Activated CD4-positive, alpha-beta T cell treated with anti-CD3 and anti-CD28 coated beads for 48 hours (primary cell): Measurements from ENCODE around the gene GABBR1.

Experiments used
- DNase-seq: peaks from one replicate; pipeline ENCODE4 v3.0.0-alpha.2; 2020

GABBR1 gene

GRCh38 chr6:29652198-29652584, 19.2 kb upstream of the GABBR1 start:
- no peak for DNase-seq

- DNase-seq, result no peak
These were observed 18.6 kb upstream of the GABBR1 start for GRCh38 chr6:29651413-29652197.

GRCh38 chr6:29649701-29650673, 17.0 kb upstream of the GABBR1 start:
- peak; percentile 99 for DNase-seq

GRCh38 chr6:29647927-29648642, 15.1 kb upstream of the GABBR1 start:
- no peak for DNase-seq

- peak; percentile 15 for DNase-seq
These were observed 8.6 kb upstream of the GABBR1 start for GRCh38 chr6:29641430-29642148.

GRCh38 chr6:29637247-29637646, 4.3 kb upstream of the GABBR1 start:
- no peak for DNase-seq

GRCh38 chr6:29633534-29633905, 537 bp upstream of the GABBR1 start:
- DNase-seq, result no peak

GRCh38 chr6:29631860-29632731, 887 bp downstream of the GABBR1 start:
- DNase-seq, result peak; percentile 44

- no peak for DNase-seq
These were observed 1.7 kb downstream of the GABBR1 start for GRCh38 chr6:29631209-29631810.

- no peak for DNase-seq
These were observed 2.7 kb downstream of the GABBR1 start for GRCh38 chr6:29630315-29630714.

GRCh38 chr6:29629571-29629970, 3.4 kb downstream of the GABBR1 start:
- no peak for DNase-seq

- peak; percentile 70 for DNase-seq
These were observed 4.3 kb downstream of the GABBR1 start for GRCh38 chr6:29628419-29629281.

GRCh38 chr6:29627755-29628418, 5.1 kb downstream of the GABBR1 start:
- DNase-seq, result peak; percentile 47

- DNase-seq, result no peak
These were observed 5.8 kb downstream of the GABBR1 start for GRCh38 chr6:29626948-29627754.

- DNase-seq, result no peak
These were observed 7.5 kb downstream of the GABBR1 start for GRCh38 chr6:29625337-29625930.

- no peak for DNase-seq
These were observed 8.4 kb downstream of the GABBR1 start for GRCh38 chr6:29624520-29624961.

GRCh38 chr6:29620630-29621029, 12.4 kb downstream of the GABBR1 start:
- no peak for DNase-seq

GRCh38 chr6:29619578-29620160, 13.3 kb downstream of the GABBR1 start:
- no peak for DNase-seq
